ENCODE measurements around the gene MLN.
"Not testable (repeated sequence)": the region's sequence is repeated elsewhere in the genome, so short reads cannot be mapped to it uniquely, and the experiment has no call there.

MLN gene

DNA sequence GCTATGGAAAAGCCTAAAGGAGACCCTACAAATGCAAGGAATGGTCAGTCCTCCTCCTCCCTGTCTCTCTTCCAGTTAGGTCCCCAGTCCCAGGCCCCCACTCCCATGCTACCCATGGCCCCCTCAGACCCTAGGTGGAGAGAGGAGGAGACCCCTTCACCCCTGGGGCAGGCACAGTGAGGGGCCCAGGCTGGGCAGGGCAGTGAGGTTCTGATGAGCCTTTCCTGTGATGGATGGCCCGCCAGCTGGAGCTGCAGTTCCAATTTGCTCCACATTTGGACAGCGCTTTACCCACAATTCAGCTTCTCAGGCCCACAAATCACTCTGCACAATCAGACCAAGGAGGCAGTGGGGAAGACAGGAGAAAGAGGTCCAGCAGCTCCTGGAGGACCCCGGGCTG lies 37.3 kb upstream of the MLN start:
- Mint-ChIP-seq H3K27me3 (ENCODE audit: low read depth) (peaks cover 21% of the 10 kb centered on the region), H3K36me3 (ENCODE audit: low read depth) (no peaks in the 10 kb centered on the region), H3K4me3 (no peak overlapping the region), H3K9me3 (peaks cover 8% of the 10 kb centered on the region), H3K27ac (no peak overlapping the region), H3K4me1 (ENCODE audit: low read depth) (peaks cover 14% of the 10 kb centered on the region)
- no peak for DNase-seq (ENCODE audit: low spot score)

DNA sequence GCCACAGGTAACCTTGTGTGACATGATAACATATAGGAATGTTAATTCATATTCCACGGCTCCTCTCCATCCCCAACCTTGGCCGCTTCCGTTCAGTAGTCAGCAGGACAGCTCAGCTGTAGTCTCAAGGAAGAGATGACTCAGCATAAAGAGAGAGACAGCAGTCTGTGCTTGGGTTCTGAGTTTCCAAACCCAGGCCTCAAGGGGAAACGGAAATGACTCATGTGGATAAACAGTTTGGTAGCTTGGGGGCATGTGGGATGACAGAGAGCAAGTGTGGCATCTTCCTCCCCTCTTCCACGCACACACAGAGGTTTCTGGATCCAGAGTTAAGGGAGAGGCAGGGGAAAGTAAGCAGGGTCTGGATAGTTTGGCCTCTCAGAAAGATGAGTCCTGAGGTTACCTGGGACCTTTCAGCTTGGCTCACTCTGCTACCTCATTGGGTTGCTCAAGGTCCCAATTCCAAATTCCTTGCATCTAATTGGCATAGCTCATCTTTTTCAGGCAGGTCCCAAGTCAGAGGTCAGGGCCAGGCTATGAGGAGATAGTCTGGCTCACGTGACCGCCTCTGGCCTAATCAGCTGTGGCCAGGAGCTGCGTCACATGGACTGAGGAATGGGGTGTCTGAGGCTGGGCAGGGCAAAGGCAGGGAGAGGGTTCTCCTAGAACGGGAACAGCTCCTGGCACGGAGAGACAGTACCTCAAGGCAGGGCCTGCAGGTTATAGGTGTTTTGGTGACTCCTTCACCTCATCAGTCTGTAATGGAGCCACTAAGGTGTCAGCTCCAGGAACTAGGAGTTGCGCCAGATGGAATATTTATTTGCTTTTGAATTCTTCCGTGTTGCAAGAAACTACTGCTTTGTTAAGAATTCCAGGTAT lies 36.5 kb upstream of the MLN start:
- H3K27me3 Mint-ChIP-seq (ENCODE audit: low read depth): peaks cover 18% of the 10 kb centered on the region
- peaks cover 8% of the 10 kb centered on the region for H3K9me3 Mint-ChIP-seq
- peaks cover 14% of the 10 kb centered on the region for H3K4me1 Mint-ChIP-seq (ENCODE audit: low read depth)
- no peaks in the 10 kb centered on the region for H3K36me3 Mint-ChIP-seq (ENCODE audit: low read depth)
- H3K4me3 Mint-ChIP-seq: peak overlapping the region; percentile 35
- DNase-seq (ENCODE audit: low spot score): peak; percentile 67
- peak overlapping the region; percentile 59 for H3K27ac Mint-ChIP-seq

DNA sequence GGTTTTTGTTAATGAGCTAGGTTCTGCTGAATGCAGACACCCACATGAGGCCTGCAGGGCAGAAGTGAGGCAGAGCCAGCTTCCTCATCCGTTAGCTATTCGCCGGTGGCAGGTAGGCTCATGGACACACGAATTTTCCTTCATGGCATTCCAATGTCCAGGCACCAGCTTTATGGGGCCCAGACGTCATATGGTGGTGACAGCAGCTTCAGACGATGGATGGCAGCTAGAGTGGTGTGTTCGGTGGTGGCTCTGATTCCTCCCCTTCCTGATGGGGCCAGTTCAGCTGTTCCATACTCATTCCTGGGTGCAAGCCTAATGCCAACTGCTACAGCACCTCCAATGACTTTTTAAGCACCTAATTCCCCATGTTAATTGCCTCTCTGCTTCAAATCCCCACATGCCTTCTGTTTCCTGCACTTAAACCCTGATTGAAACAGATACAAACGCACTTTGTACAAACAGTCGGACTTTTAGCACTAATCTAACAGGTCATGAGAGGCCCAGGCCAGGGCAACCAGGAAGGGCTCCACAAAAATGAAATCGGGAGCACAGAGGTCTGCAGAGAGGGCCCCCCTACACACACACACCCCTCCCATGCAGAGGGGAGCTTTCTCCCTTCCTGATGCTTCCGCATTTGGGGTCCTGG lies 35.7 kb upstream of the MLN start:
- peaks cover 14% of the 10 kb centered on the region for H3K4me1 Mint-ChIP-seq (ENCODE audit: low read depth)
- peak overlapping the region; percentile 59 for H3K27ac Mint-ChIP-seq
- peaks cover 15% of the 10 kb centered on the region for H3K27me3 Mint-ChIP-seq (ENCODE audit: low read depth)
- DNase-seq (ENCODE audit: low spot score): no peak
- H3K36me3 Mint-ChIP-seq (ENCODE audit: low read depth): no peaks in the 10 kb centered on the region
- peaks cover 8% of the 10 kb centered on the region for H3K9me3 Mint-ChIP-seq
- peak overlapping the region; percentile 35 for H3K4me3 Mint-ChIP-seq

DNA sequence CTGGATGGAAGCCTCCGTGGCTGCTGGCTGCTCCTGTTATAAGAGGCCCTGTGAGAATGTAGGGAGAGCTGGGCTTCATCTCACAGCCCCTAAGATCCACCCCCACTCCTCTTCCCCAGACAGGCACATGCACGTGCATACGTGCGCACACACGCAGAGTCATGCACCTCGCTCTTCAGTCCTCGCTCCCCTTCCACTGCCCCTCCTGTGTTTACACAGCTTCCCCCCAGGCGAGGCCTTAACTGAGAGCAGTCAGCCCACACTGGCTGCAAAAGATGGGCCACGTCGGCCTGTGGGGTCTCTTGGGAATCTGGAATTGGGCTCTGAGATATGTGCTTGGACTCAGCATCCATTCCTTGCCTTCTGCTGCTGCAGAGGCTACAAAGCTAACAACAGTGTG lies 35.2 kb upstream of the MLN start:
- Mint-ChIP-seq H3K27me3 (ENCODE audit: low read depth) (peaks cover 14% of the 10 kb centered on the region), H3K27ac (no peak overlapping the region)

DNA sequence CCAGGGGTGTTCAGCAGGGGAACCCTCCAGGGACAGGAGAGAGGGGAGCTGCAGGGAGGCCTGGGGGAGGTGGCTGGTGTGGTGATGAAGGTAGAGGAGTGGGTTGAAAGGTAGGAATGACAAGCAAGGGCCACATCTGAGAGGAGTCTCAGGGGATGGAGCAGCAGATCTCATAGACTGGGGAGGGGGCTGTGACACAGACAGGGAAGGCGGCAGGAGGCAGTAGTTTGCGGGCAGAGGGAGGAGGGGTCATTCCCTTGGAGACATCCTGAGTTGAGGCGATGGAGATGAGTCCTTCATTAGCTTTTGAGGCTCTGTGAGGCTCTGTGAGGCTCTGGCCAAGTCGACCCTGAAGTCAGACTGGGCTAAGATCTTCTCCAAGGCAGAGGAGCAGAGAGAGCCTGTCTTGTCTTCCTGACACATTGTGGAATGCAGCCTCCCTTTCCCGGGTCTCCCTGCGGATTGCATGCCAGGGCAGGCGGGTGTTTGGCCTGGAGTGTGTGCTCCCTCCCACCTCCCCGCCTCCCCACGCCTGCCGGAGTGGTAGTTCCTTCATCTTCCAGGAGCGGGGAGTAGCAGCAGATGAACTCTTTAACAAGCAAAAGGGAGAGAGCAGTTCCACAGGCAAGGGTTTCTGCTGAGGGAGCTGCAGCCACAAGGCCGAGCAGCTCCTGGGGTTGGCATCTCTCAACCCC lies 34.3 kb upstream of the MLN start:
- H3K36me3 Mint-ChIP-seq (ENCODE audit: low read depth): no peaks in the 10 kb centered on the region
- H3K27ac Mint-ChIP-seq: no peak overlapping the region

More for the DNA sequence above, 35.2 kb upstream of the MLN start:
- Mint-ChIP-seq H3K36me3 (ENCODE audit: low read depth) (no peaks in the 10 kb centered on the region), H3K9me3 (peaks cover 8% of the 10 kb centered on the region), H3K4me1 (ENCODE audit: low read depth) (peaks cover 14% of the 10 kb centered on the region), H3K4me3 (no peak overlapping the region)
- DNase-seq (ENCODE audit: low spot score): no peak

DNA sequence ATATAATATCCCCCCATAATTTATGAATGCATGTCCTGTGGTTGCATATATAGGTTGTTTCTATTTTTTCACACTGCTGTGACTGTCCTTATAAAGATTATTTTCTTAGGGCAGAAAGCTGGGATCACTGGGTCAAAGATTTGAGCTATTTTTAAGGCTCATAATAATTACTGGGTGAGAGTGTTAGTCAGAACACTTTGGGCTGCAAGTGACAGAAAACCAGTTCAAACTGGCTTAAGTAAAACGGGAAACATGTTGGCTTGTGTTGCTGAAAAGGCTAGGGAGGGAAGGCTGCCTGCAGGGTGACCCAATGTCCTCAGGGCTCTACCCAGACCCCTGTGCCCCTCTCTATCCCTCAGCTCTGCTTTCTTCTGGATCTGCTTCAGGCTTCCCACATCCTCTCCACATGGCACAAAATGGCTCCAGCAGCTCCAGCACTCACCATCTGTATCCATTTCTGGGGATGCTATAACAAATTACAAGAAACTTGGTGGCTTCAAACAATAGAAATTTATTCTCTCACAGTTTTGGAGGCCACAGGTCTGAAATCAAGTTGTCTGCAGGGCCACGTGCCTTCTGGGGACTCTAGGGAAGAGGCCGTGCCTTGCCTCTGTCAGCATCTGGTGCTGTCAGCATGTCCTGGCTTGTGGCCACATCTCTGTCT lies 33.1 kb upstream of the MLN start:
- Mint-ChIP-seq H3K4me1 (ENCODE audit: low read depth) (peaks cover 14% of the 10 kb centered on the region), H3K27me3 (ENCODE audit: low read depth) (peaks cover 14% of the 10 kb centered on the region), H3K36me3 (ENCODE audit: low read depth) (no peaks in the 10 kb centered on the region), H3K9me3 (peaks cover 8% of the 10 kb centered on the region), H3K4me3 (no peak overlapping the region), H3K27ac (no peak overlapping the region)
- DNase-seq (ENCODE audit: low spot score): no peak

More for the DNA sequence above, 34.3 kb upstream of the MLN start:
- H3K4me3 Mint-ChIP-seq: no peak overlapping the region
- H3K27me3 Mint-ChIP-seq (ENCODE audit: low read depth): peaks cover 14% of the 10 kb centered on the region
- H3K4me1 Mint-ChIP-seq (ENCODE audit: low read depth): peaks cover 14% of the 10 kb centered on the region
- peaks cover 8% of the 10 kb centered on the region for H3K9me3 Mint-ChIP-seq
- DNase-seq (ENCODE audit: low spot score): no peak

DNA sequence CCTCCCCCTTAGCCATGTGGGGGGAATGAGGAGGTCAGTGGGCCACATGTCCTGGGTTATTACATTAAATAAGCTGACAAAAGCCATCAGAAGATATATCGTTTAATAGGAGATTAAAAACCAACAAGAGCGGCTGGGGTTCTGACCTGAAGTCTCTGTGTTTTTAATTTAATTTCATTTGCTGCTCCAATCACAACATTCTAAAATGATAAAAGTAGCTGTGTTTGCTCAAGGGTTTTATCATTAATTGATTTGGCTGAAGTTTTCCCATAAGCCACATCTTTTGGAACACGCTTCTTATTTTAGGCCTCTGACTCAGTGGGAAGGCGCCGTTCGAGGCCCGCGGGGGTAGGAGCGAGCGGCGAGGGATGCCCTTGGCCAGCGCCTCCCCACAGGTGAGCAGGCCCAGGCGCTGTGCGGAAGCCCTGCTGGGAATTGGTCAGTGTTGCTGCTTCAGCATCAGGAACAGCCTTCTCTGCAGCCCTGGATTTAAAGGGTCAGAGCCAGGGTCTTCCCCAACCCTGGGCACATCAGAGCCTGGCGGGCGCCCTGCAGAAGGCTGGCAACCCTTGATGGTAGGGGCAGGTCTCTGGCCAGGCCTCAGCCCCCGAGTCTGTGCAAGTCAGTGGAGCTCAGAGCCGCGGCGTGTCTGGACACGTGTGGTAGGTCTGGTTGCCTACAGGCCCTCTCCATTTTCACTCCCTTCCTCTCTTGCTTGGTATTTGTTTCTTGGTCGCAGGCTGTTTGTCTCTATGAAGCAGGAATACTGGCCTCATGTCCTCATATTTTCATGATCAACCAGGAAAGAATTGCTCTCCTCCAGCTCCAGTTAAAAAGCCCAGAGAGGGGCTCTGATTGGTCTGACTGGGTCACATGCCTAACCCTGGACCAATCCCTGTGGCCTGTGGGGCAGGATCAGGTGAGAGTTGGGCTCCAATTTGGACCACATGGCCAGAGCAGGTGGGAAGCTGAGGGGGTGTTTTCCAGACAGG lies 30.9 kb upstream of the MLN start:
- H3K27ac Mint-ChIP-seq: no peak overlapping the region
- H3K4me3 Mint-ChIP-seq: no peak overlapping the region
- H3K36me3 Mint-ChIP-seq (ENCODE audit: low read depth): no peaks in the 10 kb centered on the region
- peaks cover 5% of the 10 kb centered on the region for H3K4me1 Mint-ChIP-seq (ENCODE audit: low read depth)
- DNase-seq (ENCODE audit: low spot score): no peak
- peaks cover 8% of the 10 kb centered on the region for H3K9me3 Mint-ChIP-seq
- H3K27me3 Mint-ChIP-seq (ENCODE audit: low read depth): peaks cover 19% of the 10 kb centered on the region

DNA sequence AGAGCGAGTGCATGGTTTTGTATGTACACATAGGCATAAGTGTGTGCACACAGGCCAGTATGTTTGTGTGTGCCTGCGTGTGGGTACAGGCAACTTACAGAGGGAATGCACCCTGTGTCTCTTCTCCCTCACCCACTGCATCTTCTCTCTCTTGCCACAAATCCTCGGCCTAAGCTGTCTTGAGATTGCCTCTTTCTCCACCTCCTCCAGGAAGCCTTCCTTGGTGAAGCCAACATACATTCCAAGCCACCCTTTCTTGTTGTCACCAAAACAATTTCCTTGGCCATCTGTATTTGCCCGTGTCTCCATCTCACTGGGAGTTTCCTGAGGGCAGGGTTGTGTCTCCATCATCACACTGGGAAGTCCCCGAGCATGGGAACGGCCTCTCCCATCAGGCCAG lies 29.8 kb upstream of the MLN start:
- peaks cover 8% of the 10 kb centered on the region for H3K9me3 Mint-ChIP-seq
- DNase-seq (ENCODE audit: low spot score): no peak
- H3K4me1 Mint-ChIP-seq (ENCODE audit: low read depth): no peaks in the 10 kb centered on the region
- no peak overlapping the region for H3K27ac Mint-ChIP-seq
- H3K4me3 Mint-ChIP-seq: no peak overlapping the region
- no peaks in the 10 kb centered on the region for H3K36me3 Mint-ChIP-seq (ENCODE audit: low read depth)
- peaks cover 25% of the 10 kb centered on the region for H3K27me3 Mint-ChIP-seq (ENCODE audit: low read depth)

DNA sequence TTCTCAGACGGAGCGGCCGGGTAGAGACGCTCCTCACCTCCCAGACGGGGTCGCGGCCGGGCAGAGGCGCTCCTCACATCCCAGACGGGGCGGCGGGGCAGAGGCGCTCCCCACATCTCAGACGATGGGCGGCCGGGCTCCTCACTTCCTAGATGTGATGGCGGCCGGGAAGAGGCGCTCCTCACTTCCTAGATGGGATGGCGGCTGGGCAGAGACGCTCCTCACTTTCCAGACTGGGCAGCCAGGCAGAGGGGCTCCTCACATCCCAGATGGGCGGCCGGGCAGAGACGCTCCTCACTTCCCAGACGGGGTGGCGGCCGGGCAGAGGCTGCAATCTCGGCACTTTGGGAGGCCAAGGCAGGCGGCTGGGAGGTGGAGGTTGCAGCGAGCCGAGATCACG lies 29.0 kb upstream of the MLN start:
- not testable (repeated sequence) for H3K36me3 Mint-ChIP-seq (ENCODE audit: low read depth); H3K4me3 Mint-ChIP-seq; H3K9me3 Mint-ChIP-seq; H3K27ac Mint-ChIP-seq; H3K4me1 Mint-ChIP-seq (ENCODE audit: low read depth); DNase-seq (ENCODE audit: low spot score)
- H3K27me3 Mint-ChIP-seq (ENCODE audit: low read depth): peaks cover 27% of the 10 kb centered on the region

DNA sequence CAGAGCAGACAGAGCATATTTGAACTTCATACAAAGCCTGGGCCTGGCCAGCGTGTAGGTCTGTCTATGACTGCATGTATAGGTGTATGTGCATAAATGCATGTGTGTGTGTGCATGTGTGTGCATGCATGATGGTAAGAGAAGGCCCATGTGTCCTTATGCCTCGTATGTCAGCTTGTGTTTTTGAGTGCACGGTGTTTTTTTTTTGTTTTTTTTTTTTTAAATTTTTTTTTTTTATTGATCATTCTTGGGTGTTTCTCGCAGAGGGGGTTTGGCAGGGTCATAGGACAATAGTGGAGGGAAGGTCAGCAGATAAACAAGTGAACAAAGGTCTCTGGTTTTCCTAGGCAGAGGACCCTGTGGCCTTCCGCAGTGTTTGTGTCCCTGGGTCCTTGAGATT lies 27.9 kb upstream of the MLN start:
- peaks cover 22% of the 10 kb centered on the region for H3K27me3 Mint-ChIP-seq (ENCODE audit: low read depth)
- not testable (repeated sequence) for H3K9me3 Mint-ChIP-seq

DNA sequence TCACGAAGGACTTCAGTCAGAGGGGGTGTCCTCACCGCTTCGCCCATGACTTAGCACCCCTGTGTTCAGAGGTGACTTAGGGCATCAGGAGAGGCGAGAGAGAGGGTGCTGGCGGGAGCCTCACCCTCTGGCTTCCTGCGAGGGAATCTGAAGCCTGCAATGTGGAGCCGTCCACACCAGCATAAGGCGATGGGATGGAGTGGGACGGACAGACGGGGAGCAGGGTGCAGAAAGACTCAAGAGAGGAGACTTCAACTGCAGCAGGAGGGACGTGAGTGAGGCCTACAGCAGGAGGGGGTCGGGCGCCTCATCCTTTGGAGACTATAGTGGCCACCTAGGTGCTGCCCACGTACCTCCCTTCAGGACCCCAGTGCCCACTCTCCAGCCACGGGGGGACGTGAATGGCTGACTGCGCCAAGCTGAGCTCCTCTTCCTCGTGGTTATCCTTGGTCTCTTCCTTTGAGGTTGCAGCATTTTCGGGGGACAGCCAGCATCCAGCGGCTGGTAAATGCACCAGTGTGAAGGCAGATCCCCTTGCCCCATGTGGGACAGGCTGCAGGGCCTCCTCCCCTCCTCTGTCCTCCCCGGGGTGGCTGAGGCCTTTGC lies 26.9 kb upstream of the MLN start:
- no peak overlapping the region for H3K4me3 Mint-ChIP-seq

More for the DNA sequence above, 27.9 kb upstream of the MLN start:
- not testable (repeated sequence) for H3K4me1 Mint-ChIP-seq (ENCODE audit: low read depth); DNase-seq (ENCODE audit: low spot score); H3K27ac Mint-ChIP-seq; H3K4me3 Mint-ChIP-seq; H3K36me3 Mint-ChIP-seq (ENCODE audit: low read depth)

DNA sequence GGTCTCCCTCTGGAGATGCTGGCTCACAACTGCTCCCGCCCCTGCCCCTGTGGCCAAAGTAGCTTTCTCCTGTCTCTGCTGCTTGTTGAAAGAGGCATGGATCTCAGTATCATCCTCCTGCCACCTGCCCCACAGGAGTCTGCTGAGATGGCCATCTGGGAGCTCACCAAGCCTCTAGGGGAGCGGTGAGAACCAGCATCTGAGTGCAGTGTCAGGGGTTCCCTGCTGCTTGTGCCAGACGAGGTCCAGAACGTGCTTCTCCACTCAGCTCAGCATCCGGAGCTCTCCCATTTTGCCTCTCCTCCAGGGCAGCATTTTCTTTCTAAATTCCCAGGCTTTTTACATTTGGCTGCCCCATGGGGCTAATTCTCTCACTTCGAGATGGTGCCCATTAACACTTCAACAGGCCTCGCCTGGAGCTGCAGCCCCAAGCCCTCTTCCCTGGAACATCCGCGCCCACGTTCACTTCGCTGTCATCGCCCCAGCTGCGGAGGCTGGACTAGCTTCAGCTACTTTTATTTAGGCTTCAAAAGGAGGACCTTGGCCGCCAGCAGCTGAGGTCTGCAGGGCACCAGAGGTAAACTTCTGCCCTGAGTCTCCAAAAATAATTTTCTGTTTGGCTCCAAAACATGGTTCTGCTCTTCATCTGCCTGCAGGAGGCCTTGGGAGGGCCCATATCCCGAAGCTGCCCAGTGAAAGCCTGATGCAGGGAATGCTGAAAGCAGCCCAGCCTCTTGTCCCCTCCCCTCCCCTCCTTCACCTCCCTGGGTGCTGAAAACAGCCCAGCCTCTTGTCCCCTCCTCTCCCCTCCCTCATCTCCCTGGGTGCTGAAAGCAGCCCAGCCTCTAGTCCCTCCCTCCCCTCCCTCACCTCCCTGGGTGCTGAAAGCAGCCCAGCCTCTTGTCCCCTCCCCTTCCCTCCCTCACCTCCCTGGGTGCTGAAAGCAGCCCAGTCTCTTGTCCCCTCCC lies 25.2 kb upstream of the MLN start:
- H3K9me3 Mint-ChIP-seq: no peaks in the 10 kb centered on the region
- H3K4me1 Mint-ChIP-seq (ENCODE audit: low read depth): no peaks in the 10 kb centered on the region
- H3K27ac Mint-ChIP-seq: no peak overlapping the region
- no peaks in the 10 kb centered on the region for H3K36me3 Mint-ChIP-seq (ENCODE audit: low read depth)
- peaks cover 20% of the 10 kb centered on the region for H3K27me3 Mint-ChIP-seq (ENCODE audit: low read depth)
- no peak for DNase-seq (ENCODE audit: low spot score)
- no peak overlapping the region for H3K4me3 Mint-ChIP-seq

More for the DNA sequence above, 26.9 kb upstream of the MLN start:
- no peaks in the 10 kb centered on the region for H3K4me1 Mint-ChIP-seq (ENCODE audit: low read depth)
- no peak for DNase-seq (ENCODE audit: low spot score)
- no peaks in the 10 kb centered on the region for H3K36me3 Mint-ChIP-seq (ENCODE audit: low read depth)
- no peak overlapping the region for H3K27ac Mint-ChIP-seq
- peaks cover 17% of the 10 kb centered on the region for H3K27me3 Mint-ChIP-seq (ENCODE audit: low read depth)
- H3K9me3 Mint-ChIP-seq: no peaks in the 10 kb centered on the region

All from T-helper 2 cell treated with Interferon-gamma antibody and Interleukin-4, amounts not matched to agents 5 μg/mL and 100 μg/mL, for 36 hours (primary cell).